NCI-H1105 treated with DMSO at 0.1 percent for 48 hours (cell line): ENCODE data around the gene ACADSB.
A peak's percentile ranks its signal among the peaks of the same experiment; 100 is the strongest.

Experiments
- DNase-seq: peaks from one replicate; lab custom pipeline; 2025; lab: John Stamatoyannopoulos, UW

The ACADSB gene

DNA sequence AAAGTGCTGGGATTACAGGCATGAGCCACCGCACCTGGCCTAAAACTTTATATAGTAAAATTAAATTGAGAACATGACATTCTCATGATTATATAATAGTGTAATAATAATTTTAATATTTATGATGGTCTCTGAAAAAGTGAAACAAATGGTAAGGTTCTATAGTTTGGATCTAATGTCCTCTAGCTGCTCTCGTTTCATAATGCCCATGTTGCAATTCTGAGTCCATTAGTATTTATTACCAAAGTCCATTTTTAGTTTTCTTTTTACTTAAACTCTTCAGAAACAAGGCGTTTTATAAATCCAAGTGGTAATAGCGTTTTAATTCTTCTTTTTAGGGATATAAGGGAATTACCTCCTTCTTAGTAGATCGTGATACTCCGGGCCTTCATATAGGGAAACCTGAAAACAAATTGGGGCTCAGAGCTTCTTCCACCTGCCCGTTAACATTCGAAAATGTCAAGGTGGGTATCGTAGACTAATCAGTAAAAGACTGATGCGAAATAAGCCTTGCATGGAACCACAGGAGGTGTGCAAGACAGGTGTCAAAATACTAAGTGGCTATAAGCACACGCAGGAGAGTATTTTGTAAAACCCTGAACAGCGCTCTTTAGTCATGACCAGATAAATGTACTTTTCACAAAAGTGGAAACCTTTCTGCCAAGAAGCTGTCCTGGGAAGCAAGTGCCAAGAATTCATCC, 34.1 kb downstream of the ACADSB start:
- DNase-seq: no peak

GRCh38 chr10:123043409-123043925, 34.7 kb downstream of the ACADSB start:
- DNase-seq: peak; percentile 57

DNA sequence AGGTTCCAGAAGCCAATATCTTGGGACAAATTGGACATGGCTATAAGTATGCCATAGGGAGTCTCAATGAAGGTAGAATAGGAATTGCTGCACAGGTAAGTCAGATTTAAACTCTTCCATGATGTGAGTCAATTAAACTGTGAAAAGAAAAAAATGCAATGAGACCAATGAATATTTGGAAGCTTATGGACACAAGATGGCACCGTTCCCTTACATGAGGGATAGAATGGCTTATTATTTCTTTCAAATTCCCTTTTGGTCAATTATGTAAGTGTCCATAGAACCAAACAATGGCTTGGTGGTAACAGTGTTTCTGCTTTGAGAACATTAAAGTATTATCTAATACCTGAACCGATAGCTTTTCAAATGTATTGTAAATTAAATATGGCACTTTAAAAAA, 35.6 kb downstream of the ACADSB start:
- peak; percentile 58 for DNase-seq

- DNase-seq: no peak
Measured at GRCh38 chr10:123045961-123046731, 37.3 kb downstream of the ACADSB start.

DNA sequence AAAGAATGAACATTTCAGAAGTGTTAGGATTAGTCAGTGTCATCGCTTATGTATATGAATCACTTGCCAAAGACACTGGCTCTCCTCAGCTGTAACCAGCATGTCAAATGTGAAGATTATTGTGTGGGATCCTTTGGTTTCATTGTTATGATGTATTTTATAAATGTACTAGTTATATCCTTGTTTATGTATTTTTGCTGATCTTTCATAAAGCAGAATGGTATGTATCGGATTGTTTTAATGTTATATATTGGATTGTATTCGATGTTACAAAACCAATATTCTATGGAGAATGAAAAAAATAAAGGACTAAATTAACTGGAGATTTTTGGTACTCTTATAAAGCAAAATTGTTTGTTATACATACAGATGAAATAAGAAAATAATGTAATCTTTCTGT, 49.2 kb downstream of the ACADSB start:
- no peak for DNase-seq

DNA sequence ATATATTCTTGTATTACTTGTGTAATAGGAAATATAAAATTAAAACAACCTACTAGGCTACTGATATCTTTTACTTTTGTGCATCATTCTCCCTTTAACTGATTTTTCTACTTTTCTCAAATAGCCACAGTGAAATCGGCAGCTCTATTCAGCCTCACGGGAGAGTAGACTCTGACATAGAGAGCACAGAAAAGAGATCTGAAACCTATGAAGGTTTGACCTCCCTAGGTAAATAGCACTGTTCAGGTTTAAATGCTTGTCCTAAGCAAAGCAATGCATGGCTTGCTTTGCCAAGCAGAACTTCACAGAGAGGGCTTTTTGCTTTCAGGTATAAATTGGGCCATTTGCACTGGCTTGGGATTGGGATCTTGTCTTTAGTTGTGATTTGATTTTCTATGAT, 53.1 kb downstream of the ACADSB start:
- no peak for DNase-seq

DNA sequence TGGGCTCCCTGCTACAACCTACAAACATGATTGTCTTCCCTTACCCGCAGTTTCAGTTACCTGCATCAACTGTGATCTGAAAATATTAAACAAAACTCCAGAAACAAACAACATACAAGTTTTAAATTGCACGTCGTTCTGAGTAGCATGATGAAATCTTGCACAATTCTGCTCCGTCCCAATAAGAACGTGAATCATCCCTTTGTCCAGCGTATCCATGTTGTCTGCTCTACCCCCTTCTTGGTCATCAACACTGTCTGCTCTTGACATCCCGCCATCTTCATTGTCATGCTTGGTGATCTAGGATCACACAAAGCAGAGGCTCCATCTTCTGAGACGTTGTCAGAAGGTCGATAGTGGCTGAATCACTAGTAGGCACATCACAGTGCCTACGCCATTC, 53.9 kb downstream of the ACADSB start:
- DNase-seq: no peak

GRCh38 chr10:123068087-123068853, 59.5 kb downstream of the ACADSB start:
- no peak for DNase-seq

DNA sequence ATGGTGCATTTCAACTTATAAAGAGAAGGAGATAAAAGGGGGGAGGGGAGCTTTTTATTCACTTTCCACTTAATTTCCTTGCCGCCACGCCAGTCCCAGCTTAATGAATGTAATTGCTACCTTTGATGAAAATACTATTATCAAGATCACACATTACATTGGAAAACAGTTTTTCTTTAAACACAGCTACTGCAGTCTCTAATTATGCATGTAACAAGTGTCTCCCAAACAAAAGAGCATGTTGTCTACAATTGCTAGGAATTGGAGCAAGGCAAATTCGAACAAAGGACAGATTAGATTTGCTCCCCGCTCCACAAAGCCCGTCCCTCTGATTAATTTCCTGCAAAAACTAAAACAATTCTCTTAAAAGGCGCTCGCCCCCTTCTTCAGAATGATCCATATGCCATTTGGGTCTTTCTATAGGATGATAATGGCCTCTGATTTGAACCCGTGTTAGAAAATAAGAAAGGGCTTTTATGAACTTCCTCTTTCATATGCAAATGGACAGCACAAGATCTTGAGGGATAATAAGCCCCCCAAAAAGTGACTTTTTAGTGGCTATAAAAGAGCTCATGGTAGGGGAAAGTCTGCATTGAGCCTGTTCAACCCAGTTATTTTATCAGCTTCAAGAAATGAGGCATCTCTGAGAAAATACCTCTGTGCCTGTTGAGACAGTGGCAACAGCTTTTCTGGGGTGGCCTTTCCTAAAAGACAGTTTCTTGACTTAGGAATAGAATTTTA, 60.6 kb downstream of the ACADSB start:
- peak; percentile 80 for DNase-seq

GRCh38 chr10:123073187-123073586, 64.4 kb downstream of the ACADSB start:
- DNase-seq: no peak

DNA sequence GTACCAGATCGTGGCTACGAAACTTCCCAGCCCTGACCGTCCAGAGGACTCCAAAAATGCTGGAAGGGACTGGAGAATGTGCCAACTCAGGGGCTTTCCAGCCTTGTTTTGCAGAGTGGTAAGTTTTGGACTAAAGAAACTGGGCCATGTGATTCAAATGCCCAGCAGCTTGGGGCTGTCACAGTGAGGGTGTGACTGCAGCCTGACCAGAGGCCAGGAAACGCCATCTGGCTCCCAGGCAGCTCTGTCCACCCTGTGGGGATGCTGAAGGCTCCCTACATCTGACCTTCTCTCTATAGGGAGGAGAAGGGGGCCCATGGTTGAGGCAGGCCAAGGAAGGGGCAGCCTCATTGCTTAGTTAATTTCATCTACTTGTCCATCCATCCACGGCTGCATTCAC, 65.4 kb downstream of the ACADSB start:
- DNase-seq: no peak

- no peak for DNase-seq
Measured at GRCh38 chr10:123081896-123082295, 73.1 kb downstream of the ACADSB start.

DNA sequence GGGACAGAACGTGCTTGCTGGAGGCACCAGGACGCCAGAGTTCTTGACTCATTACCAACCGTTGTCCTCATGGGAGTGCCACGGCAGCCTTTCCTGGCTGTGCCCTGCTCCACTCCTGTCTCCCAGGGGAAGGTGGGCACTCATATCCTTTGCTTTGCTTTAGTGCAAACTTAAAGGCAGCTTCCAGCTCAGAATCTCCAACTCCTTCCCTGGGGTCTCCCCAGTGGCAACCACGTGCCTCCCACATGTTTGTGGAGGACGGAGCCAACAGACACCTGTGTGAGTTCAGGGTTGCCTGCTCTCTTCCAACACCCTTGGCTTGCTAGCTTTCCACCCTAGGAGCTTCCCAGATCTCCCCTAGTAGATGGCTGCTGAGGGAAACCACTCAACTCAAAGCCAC, 75.0 kb downstream of the ACADSB start:
- no peak for DNase-seq

DNA sequence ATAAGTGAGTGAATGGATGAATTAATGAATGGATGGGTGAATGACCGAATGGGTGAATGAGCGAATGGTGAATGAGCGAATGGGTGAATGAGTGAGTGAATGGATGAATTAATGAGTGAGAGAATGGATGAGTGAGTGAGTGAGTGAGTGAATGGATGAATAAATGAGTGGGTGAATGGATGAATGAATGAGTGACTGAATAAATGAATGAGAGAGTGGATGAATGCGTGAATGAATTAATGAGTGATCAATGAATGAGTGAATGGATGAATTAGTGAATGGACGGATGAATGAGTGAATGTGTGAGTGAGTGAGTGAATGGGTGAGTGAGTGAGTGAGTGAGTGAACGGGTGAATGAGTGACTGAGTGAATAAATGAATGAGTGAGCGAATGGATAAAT, 77.5 kb downstream of the ACADSB start:
- DNase-seq: no peak

DNA sequence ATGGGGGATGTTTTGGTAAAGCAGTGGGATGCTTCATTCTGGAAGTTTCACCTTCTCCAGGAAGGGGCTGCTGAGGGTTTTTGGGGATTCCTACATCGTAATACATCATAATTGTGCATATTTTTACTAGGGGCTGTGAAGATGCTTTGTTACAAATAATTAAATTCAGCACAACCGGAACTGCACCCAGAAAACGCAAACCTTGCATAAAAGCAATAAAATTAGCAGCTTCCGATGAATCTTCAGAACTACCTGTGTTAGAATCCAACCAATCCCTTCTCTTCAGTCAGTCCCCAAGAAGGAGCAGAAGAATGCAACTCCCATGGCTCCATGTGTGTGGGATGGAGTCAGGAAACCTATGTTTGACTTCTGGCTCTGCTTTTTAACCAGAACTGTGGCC, 78.5 kb downstream of the ACADSB start:
- no peak for DNase-seq

GRCh38 chr10:123087786-123088185, 79.0 kb downstream of the ACADSB start:
- no peak for DNase-seq

GRCh38 chr10:123092635-123093414, 84.0 kb downstream of the ACADSB start:
- DNase-seq: no peak

- no peak for DNase-seq
Measured at GRCh38 chr10:123093489-123093888, 84.7 kb downstream of the ACADSB start.

DNA sequence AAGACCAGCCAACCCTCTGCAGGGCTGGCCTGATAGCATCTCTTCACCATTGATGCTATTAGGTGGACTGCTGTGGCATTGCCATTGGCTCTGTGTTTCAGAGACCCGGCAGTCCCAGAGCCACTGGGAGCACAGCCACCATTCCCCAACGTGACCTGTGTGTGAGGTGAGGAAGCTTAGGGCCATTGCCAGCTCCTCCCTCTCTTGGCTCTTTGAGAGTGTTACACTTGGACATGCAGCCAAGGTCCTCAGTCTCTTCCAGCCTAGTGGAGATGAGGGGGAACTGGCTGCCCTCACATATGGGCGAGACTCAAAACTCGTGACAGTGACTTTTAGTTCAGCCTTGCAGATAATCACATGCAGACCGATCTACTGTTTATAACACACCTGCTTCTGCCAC, 87.6 kb downstream of the ACADSB start:
- no peak for DNase-seq

DNA sequence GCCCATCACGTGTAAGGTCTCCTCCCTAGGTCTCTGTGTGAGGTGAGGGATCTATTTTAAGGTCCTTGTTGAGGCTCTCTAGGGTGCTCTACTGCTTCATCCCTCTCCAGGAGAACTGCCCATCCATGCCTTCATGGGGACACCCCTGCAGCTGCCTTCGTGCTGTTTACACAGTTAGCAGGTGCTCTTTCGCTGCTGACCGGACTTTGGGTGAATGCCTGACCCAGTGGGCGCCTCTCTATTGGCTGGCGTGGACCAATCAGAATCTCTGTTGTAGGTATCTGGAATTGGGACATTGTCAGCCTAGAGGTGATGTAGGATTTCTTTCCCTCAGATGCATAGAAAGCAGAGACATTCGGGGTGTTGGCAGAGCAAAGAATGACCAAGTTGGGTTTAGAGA, 88.2 kb downstream of the ACADSB start:
- no peak for DNase-seq
